PC-3 (cell line): ENCODE results near the gene DRC1. TPM values are rescaled to one million over a fixed set of nuclear protein-coding genes. Genes with fewer than 3 reads are reported as not detected.

ENCODE experiments used
- ATAC-seq: fragments of 200-7000 bp; cut with Tn5 transposase; 2 replicates; pipeline ENCODE4 v1.9.1; 2020; ENCODE audit warnings: mild to moderate bottlenecking, moderate library complexity
- BruUV-seq: library from RNA; stranded (reverse); fragments of 400-500 nt; replicated peaks from 2 replicates; lab custom pipeline; 2021; lab: Mats Ljungman, UMichigan
- CTCF ChIA-PET: fragments of 300-600 bp; sonication (Branson Sonifier 250); formaldehyde crosslinking; loops from one replicate; lab custom pipeline; 2022; ENCODE audit warnings: antibody characterized with exemption; lab: Charles Lee
- POLR2A ChIA-PET: fragments of 300-600 bp; sonication (Branson Sonifier 250); formaldehyde crosslinking; loops from one replicate; lab custom pipeline; 2022; ENCODE audit warnings: antibody characterized with exemption; ENCODE audit not compliant: unreplicated experiment; lab: Charles Lee
- DNase-seq: peaks from one replicate; pipeline ENCODE4 v3.0.0-alpha.2; 2015
- H2AFZ ChIP-seq: fragments of 300-600 bp; sonication (generic); 2 replicates; pipeline ENCODE4 v1.6.0; 2016; ENCODE audit warnings: antibody characterized with exemption, low read length
- H3F3A ChIP-seq: fragments of 300-600 bp; sonication (generic); one replicate; pipeline ENCODE4 v1.6.0; 2017; ENCODE audit warnings: antibody characterized with exemption, low read length, control low read depth, mild to moderate bottlenecking; ENCODE audit not compliant: unreplicated experiment
- H3K27ac ChIP-seq: fragments of 300-600 bp; sonication (generic); 2 replicates; pipeline ENCODE4 v1.5.1; 2016; ENCODE audit warnings: mild to moderate bottlenecking, low read length
- H3K27me3 ChIP-seq: fragments of 300-600 bp; sonication (generic); 2 replicates; pipeline ENCODE4 v1.6.1; 2016; ENCODE audit warnings: low read length, mixed read lengths
- H3K36me3 ChIP-seq: fragments of 300-600 bp; sonication (generic); 2 replicates; pipeline ENCODE4 v1.6.1; 2016; ENCODE audit warnings: low read depth, mixed run types, low read length, mixed read lengths
- H3K4me1 ChIP-seq: fragments of 300-600 bp; sonication (generic); 2 replicates; pipeline ENCODE4 v1.5.1; 2016; ENCODE audit warnings: low read length; ENCODE audit not compliant: insufficient read depth
- H3K4me2 ChIP-seq: fragments of 300-600 bp; sonication (generic); 2 replicates; pipeline ENCODE4 v1.6.0; 2016; ENCODE audit warnings: low read length
- H3K4me3 ChIP-seq: fragments of 300-600 bp; sonication (generic); 2 replicates; pipeline ENCODE4 v1.5.1; 2016; ENCODE audit warnings: mild to moderate bottlenecking, low read length, mixed read lengths
- H3K79me2 ChIP-seq: fragments of 300-600 bp; sonication (generic); 2 replicates; pipeline ENCODE4 v1.6.1; 2017; ENCODE audit warnings: low read length, mixed read lengths
- H3K9ac ChIP-seq: fragments of 300-600 bp; sonication (generic); 2 replicates; pipeline ENCODE4 v1.6.0; 2016; ENCODE audit warnings: mild to moderate bottlenecking, low read length
- H3K9me2 ChIP-seq: fragments of 300-600 bp; sonication (generic); replicated peaks from 2 replicates; pipeline ENCODE4 v1.6.1; 2016; ENCODE audit warnings: mixed run types, low read length, mixed read lengths
- H3K9me3 ChIP-seq: fragments of 300-600 bp; sonication (generic); 2 replicates; pipeline ENCODE4 v1.6.1; 2016; ENCODE audit warnings: low read length, mixed read lengths
- H4K20me1 ChIP-seq: fragments of 300-600 bp; sonication (generic); 2 replicates; pipeline ENCODE4 v1.6.1; 2016; ENCODE audit warnings: low read length, mixed read lengths
- CTCF ChIP-seq: fragments of 300-600 bp; sonication (generic); conservative IDR thresholded peaks from 2 replicates; pipeline ENCODE4 v1.5.1; 2017; ENCODE audit warnings: antibody characterized with exemption, low read depth, mild to moderate bottlenecking, low read length
- EZH2 ChIP-seq: fragments of 300-600 bp; sonication (generic); IDR thresholded peaks from one replicate; pipeline ENCODE4 v1.6.1; 2017; ENCODE audit warnings: antibody characterized with exemption, mild to moderate bottlenecking, low read length; ENCODE audit not compliant: unreplicated experiment
- EZH2phosphoT487 ChIP-seq: fragments of 300-600 bp; sonication (generic); IDR thresholded peaks from 2 replicates; pipeline ENCODE4 v1.6.1; 2018; ENCODE audit warnings: mild to moderate bottlenecking, antibody characterized with exemption, low read length, borderline replicate concordance
- intact Hi-C: fragments of 100-400 bp; cut with micrococcal nuclease; formaldehyde crosslinking; loops from 2 replicates; pipeline ENCODE4 v1.9.0; 2023
- total RNA-seq: library from RNA; depleted of rRNA; stranded (reverse); fragments of >200 nt; gene quantifications from 2 replicates; pipeline ENCODE4 v1.2.3, GENCODE V29; 2014

Gene DRC1
- total RNA-seq, 1 experiment from 2014 or later: not detected

- BruUV-seq: no TSS peak
- no peak for TF ChIP-seq EZH2
- TF ChIP-seq EZH2phosphoT487: no peak
- TF ChIP-seq CTCF: no peak
- Histone ChIP-seq H3K4me2 (no peak overlapping the region), H3K36me3 (no peaks in the 10 kb centered on the region), H3K9ac (no peak overlapping the region), H3K27me3 (peaks cover 6% of the 10 kb centered on the region; the same call in 1 of the 2 replicates), H3F3A (no peaks in the 10 kb centered on the region), H4K20me1 (no peaks in the 10 kb centered on the region), H3K9me3 (no peaks in the 10 kb centered on the region), H3K4me1 (no peaks in the 10 kb centered on the region), H3K27ac (no peak overlapping the region), H3K4me3 (no peak overlapping the region), H3K9me2 (no peaks in the 10 kb centered on the region), H3K79me2 (no peaks in the 10 kb centered on the region), H2AFZ (no peak overlapping the region)
- ChIA-PET POLR2A (interaction anchor here (0.7 kb wide), 2 partner anchors 73 to 158 kb away, joined by 4 to 6 read pairs; no protein-coding TSS in a partner anchor), CTCF (no interaction called here)
- intact Hi-C loops: no loop called here
- DNase-seq (no peak), ATAC-seq (no peak)
Observed at GRCh38 chr2:26491563-26492167, 89.9 kb downstream of the DRC1 start.

GRCh38 chr2:26492749-26493515 lies 91.2 kb downstream of the DRC1 start:
- Histone ChIP-seq H3K4me1 (no peaks in the 10 kb centered on the region), H3F3A (no peaks in the 10 kb centered on the region), H3K9ac (no peak overlapping the region), H3K4me3 (no peak overlapping the region), H2AFZ (no peak overlapping the region), H3K27me3 (peaks cover 18% of the 10 kb centered on the region), H3K9me3 (no peaks in the 10 kb centered on the region), H3K27ac (no peak overlapping the region), H3K9me2 (no peaks in the 10 kb centered on the region), H3K4me2 (no peak overlapping the region), H3K36me3 (no peaks in the 10 kb centered on the region), H3K79me2 (no peaks in the 10 kb centered on the region), H4K20me1 (no peaks in the 10 kb centered on the region)
- BruUV-seq: no TSS peak
- ATAC-seq (no peak), DNase-seq (no peak)
- ChIA-PET CTCF (no interaction called here), POLR2A (no interaction called here)
- intact Hi-C loops: no loop called here
- no peak for TF ChIP-seq CTCF
- no peak for TF ChIP-seq EZH2
- no peak for TF ChIP-seq EZH2phosphoT487

- Histone ChIP-seq H3K9me3 (no peaks in the 10 kb centered on the region), H4K20me1 (no peaks in the 10 kb centered on the region), H3K9ac (no peak overlapping the region), H3F3A (no peaks in the 10 kb centered on the region), H3K4me1 (no peaks in the 10 kb centered on the region), H3K27me3 (peaks cover 24% of the 10 kb centered on the region), H3K79me2 (no peaks in the 10 kb centered on the region), H3K4me2 (no peak overlapping the region), H3K9me2 (no peaks in the 10 kb centered on the region), H3K36me3 (no peaks in the 10 kb centered on the region), H2AFZ (no peak overlapping the region), H3K4me3 (no peak overlapping the region), H3K27ac (no peak overlapping the region)
- no TSS peak for BruUV-seq
- intact Hi-C loops: no loop called here
- TF ChIP-seq EZH2 (no peak), EZH2phosphoT487 (no peak), CTCF (no peak)
- DNase-seq (no peak), ATAC-seq (no peak)
- ChIA-PET POLR2A (no interaction called here), CTCF (no interaction called here)
Observed at GRCh38 chr2:26493566-26493965, 91.8 kb downstream of the DRC1 start.
